Hepatocyte (in vitro differentiated cells): Measurements from ENCODE around the gene SCLT1.

Experiments used
- EZH2 ChIP-seq: fragments of 200-600 bp; sonication (generic); IDR thresholded peaks from 2 replicates; pipeline ENCODE4 v1.6.1; 2016; ENCODE audit warnings: antibody characterized with exemption, mild to moderate bottlenecking, borderline replicate concordance
- EZH2phosphoT487 ChIP-seq: fragments of 200-600 bp; sonication (generic); IDR thresholded peaks from one replicate; pipeline ENCODE4 v1.6.1; 2018; ENCODE audit warnings: antibody characterized with exemption, mild to moderate bottlenecking, low read depth, moderate library complexity; ENCODE audit not compliant: unreplicated experiment, severe bottlenecking
- TF ChIP-seq, protein P1 (sequence below): fragments of 200-600 bp; sonication (generic); IDR thresholded peaks from 2 replicates; pipeline ENCODE4 v1.5.1; 2016; ENCODE audit warnings: antibody characterized with exemption, mild to moderate bottlenecking; ENCODE audit not compliant: poor library complexity

DNA sequence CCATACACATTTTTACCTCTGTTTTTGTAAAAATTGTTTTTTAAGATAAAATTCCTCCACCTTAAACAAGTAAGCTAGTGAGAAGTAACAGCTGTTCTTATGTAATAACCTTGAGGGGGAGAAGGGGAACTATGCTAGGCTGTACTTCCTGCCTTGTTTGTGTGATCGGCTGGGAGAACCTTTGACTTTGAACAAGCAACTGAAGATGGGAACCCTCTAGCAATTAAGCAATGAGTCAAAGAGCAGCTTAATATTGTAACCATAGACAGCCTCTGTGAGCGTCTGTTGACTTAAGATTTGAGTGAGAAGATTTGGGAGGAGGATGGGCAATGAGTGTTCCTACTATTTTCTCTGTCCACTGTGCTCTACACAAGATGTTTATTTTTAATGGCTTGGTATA lies 135.1 kb downstream of the SCLT1 start:
- TF ChIP-seq, protein P1, sequence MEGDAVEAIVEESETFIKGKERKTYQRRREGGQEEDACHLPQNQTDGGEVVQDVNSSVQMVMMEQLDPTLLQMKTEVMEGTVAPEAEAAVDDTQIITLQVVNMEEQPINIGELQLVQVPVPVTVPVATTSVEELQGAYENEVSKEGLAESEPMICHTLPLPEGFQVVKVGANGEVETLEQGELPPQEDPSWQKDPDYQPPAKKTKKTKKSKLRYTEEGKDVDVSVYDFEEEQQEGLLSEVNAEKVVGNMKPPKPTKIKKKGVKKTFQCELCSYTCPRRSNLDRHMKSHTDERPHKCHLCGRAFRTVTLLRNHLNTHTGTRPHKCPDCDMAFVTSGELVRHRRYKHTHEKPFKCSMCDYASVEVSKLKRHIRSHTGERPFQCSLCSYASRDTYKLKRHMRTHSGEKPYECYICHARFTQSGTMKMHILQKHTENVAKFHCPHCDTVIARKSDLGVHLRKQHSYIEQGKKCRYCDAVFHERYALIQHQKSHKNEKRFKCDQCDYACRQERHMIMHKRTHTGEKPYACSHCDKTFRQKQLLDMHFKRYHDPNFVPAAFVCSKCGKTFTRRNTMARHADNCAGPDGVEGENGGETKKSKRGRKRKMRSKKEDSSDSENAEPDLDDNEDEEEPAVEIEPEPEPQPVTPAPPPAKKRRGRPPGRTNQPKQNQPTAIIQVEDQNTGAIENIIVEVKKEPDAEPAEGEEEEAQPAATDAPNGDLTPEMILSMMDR = no peak
- TF ChIP-seq EZH2phosphoT487 (no peak), EZH2 (no peak)
